Fibroblast of peridontal ligament (primary cell): ENCODE data around the gene ENPP1.
A peak's percentile ranks its signal among the peaks of the same experiment; 100 is the strongest.
"Not testable (repeated sequence)": the region's sequence is repeated elsewhere in the genome, so short reads cannot be mapped to it uniquely, and the experiment has no call there.

Experiments
- DNase-seq: peaks from one replicate; pipeline ENCODE4 v3.0.0-alpha.2; 2010; ENCODE audit errors: extremely low read depth

Gene ENPP1

DNA sequence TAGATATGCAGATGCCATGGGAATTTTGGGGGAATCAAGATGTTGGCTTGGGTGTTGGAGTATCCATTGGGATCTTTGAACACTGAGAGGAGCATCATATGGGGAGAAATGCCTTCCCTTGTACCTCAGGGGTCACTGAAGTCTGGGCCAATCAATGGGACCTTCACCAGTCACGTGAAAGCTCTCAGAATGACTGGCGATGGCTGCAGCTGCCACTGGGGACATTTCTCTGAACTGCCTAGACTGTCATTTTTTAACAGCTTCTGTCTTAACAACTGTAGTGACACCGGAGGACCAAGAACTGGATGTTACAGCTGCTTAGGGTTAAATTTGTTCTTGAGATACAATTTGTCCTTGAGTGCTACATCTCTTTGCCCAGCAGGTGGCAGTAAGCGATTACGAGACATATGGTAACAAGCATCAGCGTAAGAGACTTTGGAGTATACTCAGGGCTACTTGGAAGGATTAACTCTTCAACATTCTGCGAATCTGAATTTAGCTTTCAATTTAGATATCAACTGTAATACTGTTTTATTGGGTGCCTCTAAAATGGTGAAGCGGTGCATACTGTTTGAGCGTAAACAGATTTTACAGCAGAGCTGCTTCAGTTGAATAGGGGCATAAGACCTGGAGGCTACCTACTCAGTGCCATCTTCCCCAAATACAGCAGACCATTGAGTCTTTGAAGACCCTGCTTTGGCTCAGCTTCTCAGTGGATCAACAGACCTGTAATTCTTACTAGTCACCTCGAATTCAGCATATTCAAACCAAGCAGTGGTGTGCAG lies 107.3 kb downstream of the ENPP1 start:
- DNase-seq, result peak; percentile 93

DNA sequence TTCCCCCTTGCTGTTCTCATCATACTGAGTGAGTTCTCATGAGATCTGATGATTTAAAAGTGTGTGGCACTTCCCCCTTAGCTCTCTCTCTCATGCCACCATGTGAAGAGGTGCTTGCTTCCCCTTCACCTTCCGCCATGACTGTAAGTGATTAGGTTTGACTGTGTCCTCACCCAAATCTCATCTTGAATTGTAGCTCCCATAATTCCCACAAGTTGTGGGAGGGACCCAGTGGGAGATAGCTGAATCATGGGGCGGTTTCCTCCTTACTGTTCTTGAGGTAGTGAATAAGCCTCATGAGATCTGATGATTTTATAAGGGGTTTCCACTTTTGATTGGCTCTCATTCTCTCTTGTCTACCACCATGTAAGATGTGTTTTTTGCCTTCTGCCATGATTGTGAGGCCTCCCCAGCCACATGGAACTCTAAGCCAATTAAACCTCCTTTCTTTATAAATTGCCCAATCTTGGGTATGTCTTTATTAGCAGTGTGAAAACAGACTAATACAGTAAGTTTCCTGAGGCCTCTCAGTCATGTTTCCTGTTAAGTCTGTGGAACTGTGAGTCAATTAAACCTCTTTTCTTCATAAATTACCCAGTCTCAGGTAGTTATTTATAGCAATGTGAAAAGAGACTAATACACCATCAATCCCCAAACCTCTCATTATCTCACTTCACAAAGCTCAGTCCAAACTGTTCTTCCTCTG lies 108.4 kb downstream of the ENPP1 start:
- not testable (repeated sequence) for DNase-seq

DNA sequence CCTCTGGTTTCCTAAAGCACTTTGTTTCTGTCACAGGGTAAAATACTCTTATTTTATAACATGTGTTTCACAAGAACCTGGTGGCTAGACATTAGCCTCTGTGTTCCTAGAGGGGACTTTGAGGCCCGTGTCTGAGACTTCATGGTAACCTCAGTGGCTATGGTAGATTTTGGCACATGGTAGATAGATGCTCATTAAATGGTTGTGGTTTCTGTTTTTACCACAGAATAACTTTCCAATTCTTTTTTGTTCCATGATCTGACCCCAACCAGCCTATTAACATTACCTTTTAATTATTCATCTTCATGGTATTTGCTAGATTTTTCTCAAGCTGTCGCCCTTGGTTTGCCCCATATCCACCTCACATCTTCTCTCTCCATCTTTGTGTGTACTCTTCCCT lies 109.0 kb downstream of the ENPP1 start:
- DNase-seq, result no peak

DNA sequence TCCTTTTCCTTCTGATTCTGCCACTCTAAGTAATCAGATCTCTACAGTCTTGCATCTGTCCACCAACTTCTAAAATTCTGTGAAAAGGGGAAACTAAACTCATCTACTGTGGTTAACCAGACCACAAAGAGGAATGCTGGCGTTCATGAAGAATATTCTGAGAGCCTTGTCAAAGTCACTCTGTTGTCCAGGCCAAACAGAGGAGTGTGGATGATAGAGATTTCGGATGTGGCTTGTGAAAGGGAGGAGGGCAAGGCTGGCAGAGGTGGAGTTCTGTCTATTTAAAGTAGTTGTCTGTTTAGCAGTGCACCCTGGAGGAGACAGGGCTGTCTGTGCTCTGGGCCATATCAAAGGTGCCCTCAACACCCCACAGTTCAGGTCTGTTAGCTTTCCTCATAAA lies 109.5 kb downstream of the ENPP1 start:
- peak; percentile 74 for DNase-seq

DNA sequence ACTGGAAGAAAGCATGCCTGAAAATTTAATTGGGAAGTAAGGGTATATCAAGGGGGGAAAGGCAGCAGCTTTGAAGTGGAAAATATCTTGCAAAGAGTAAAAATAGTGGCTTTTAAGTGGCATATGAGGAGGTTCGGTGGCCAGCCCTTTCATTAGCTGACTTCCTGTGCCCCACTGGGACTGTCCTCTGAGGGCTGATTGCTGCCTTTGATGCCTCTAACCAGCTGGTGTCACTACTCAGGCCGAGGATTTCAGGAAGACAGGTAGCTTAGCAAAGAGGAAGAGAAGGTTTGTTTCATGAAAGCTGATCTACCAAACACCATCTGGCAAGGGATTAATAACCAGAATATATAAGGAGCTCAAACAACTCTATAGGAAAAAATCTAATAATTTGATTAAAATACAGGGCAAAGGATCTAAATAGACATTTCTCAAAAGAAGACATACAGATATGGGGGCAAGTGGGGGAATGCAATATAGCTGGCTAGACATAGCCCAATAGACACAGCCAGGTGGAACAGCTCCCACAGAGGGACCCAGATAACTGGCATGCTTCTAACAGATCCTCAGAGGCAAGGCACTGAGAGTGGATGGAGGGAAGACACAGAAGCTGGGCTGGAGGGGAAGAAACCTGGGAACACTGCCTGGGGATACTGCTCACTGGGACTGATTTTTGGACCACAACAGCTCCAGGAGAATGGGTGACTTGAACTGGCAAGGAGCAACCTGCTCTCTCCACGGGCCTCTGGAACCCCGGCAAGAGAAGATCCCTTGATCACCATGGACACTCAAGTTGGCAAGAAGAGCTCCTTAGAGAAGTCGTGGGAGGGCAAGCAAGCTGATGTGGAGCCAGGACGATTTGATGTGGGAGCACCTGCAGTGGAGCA lies 110.2 kb downstream of the ENPP1 start:
- DNase-seq, result no peak

DNA sequence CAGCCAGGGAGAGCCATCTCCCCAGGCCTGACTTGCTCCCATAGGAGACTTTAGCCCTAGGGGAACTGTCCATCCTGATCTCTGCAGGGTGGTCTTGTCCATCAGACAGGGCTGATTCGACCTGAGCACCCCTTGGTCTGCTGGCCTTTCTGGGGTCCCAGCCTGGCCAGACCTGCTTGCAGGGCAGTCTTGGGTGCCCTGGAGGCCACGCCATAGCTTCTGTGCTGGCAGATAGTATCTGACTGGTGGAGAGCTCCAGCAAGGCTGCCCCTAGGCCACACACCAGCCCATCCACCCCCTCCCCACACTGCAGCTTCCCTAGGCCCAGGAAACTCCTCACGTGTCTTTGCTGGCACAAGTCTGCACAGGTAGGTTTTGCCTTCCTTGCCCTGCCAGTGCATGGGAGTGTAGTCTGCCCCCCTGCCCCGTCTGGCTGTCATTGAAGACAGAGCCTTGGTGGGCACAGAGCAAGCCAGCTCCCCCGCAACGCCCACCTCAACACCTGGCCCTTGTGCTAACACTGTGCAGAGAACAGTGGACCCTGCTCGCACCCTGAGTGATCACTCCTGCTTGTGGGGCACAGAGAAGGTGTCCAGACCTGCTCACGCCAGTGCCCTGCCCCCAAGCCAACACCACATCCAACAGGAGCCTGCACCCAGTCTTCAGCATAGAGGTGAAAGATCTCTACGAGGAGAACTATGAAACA lies 111.0 kb downstream of the ENPP1 start:
- no peak for DNase-seq

DNA sequence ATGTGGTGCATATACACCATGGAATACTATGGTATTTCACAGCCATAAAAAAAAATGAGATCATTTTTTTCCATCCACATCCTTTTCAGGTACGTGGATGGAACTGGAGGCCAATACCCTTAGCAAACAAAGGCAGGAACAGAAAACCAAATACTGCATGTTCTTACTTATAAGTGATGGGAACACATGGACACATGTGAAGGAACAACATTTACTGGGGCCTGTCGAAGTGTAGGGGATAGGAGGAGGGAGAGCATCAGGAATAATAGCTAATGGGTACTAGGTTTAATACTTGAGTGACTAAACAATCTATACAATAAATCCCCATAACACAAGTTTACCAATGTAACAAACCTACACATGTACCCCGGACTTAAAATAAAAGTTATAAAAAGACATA lies 112.8 kb downstream of the ENPP1 start:
- no peak for DNase-seq

DNA sequence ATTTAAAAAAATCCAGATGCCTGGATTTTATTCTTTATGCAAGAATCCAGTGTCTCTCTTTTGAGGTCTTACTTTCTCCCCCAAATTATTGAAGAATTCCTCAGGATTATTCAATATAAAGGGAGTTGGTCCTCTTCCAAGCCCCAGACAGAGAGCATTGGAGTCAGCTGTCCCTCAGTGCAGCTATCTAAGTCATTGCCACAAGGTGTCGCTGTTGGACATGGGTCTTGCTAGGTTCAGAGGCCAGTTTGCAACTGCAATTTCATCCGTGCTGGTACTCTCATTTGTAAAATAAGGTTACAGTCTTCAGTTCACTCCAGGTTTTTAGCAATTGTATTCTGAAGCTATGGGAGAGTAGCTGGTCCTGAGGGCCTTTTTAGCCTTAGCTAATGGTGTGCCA lies 115.5 kb downstream of the ENPP1 start:
- DNase-seq, result peak; percentile 72

DNA sequence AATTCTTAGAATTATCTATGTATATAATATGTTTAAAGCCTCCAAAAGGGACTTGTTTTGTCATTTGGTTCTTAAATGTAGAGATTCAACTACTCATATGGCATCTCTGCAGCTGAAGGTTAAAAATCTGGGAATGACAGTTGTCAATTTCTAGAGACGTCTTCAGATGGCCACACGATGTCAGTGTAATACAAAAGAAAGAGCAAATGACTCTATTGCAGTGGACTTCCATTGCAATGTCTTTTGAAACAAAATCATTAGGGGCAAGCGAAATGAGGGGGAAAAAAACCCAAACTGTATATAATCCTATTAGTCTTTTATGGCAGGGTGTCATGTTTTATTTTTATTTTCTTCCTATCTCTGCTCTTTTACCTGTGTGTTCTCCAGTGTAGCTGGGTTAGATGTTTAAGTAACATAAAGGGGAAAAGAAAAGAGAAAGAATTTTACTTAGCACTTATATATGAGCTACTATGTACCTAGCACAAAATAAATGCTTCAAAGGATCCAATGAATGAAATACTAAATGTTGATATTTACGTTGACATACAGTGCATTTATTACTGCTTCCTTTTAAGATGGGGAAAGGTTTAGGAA lies 117.2 kb downstream of the ENPP1 start:
- peak; percentile 82 for DNase-seq

DNA sequence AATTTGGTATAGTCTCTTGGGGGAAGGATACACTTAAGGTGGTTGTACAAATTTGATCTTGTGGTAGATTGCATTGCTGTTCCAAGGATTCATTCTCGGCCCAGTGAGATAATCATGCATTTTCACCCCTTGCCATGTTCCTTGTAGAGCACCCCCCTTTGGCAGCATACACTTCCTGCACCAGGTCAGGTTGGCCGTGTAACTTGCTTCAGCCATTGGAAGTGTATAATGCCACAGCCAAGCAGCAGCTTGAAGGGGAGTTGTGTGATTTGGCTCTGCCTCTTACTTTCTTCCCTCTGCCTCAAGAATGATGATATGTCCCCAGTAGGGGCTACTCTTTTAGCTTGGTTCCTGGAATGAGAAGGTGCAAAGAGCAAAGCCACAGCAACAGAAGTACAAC lies 121.4 kb downstream of the ENPP1 start:
- no peak for DNase-seq

DNA sequence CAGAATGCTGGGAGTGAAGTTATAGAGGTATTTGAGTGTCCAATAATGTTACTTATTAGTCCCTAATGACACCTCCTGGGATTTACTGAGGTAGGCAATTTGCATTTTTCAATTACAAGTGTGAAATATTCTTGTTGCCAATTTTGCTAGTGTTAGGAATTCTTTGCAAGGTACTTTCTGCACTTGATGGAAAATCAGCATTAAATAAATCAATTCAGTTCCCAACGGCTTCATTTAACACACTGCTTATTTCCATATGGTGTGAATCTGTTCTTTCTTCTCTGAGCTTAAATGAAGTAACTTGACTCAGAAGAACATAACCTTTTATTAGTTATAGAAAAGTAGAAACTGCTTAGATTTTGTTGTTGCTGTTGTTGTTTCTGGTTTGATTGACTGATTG lies 122.2 kb downstream of the ENPP1 start:
- no peak for DNase-seq

DNA sequence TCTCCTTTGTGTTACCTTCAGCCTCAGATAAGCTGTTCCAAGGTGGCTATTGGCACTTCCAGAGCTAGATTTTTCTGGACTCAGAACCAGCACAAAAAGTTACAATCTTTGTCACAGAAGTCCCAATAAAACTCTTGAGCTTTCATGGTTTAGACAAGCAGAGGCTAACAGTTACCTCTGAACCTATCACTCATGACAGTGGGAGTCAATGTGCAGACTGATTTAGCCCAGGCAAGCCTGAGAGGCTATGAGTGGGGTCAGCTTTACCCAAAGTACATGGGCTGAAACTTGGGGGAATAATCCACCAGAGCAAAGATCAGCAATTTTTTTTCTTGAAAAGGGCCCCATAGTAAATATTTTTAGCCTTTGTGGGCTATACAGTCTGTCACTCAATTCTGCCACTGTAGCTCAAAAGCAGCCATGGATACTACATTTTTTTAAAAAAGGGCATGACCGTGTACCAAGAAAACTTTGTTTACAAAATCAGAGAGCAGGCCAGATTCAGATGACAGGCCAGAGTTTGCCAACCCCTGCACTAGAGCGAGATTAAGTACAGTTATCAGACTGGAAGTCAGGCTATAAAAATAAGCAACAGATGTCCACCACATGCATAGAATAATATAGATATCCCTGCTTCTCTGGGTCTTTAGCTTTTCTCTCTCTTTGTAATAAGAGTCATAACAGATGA lies 123.4 kb downstream of the ENPP1 start:
- DNase-seq, result peak; percentile 78

DNA sequence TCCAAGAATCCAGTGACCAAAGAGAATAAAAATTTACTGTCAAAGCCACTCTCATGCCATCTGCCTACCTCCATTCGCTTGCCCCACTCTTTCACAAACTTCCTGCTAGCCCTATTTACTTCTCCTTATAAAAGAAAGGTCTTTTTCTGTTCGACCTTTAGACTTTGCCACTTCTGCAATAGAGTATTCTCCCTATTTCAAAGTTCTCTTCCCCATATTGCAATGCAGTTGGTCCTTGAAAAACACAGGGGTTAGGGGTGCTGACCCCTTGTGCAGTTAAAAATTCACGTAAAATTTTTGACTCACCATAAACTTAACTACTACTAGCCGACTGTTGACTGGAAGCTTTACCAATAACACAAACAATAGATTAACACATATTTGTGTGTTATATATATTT lies 128.3 kb downstream of the ENPP1 start:
- DNase-seq, result no peak

DNA sequence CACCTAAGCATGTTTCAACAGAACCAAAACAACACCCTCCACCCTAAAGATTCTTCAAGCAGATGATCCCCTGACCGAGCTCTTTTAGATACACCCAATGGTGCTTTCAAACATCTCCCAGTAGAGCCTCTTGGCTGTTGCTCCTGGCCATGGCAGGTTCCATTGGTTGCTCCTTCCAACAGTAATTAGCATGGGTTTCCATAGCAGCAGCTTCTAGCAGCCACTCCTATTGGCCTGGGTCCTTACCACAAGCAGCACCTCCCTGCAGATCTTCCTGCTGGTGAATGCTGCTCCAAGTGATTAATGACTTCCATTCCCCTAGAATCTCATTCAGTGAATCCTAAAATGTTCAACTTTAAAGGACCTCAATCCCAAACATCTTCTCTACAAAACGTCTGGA lies 129.4 kb downstream of the ENPP1 start:
- peak; percentile 79 for DNase-seq

DNA sequence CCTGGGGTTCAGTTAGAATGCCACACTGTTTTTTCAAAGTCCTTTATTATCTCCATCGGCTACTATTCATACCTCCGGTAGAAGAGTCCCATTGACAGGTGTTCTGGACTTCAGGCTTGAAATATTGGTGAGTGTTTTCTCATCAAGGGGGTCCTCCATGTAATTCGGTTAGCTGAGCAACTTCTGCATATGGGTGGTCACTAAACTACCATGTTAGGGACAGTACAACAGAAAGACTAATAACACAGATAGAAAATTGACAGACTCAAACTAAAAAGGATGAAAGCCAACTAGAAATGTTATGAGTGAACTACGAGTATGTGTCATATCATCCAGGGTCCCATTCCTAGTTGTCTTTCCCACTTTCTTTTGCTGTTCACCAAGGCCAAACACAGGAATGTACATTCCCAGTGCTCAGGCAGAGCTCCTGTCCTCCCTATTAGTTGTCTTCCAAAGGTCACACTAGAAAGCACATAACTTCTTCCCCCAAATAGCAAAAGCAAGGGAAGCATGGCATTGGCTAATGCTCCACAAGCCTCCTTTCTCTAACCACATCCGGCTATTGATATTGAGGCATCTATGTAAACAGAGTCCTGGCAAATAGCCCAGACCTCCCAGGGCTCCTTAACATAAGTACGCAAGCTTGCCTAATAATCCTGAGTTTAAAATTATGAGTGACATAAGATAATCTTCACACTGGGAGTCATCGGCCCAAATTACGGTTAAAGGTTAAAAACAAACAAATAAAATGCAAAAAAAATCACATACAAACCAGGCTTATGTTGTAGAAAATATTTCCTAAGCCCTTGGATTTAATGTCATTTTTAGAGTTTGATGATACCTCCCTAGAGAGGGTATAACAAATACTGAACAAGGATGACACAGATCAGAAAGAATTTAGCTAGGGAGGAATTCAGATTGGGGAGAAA lies 130.1 kb downstream of the ENPP1 start:
- peak; percentile 54 for DNase-seq
